ENCODE measurements around the gene RAPGEF2. TPM values are rescaled to one million over a fixed set of nuclear protein-coding genes. Genes with fewer than 3 reads are reported as not detected.

RAPGEF2 gene
- total and polyA plus RNA-seq, 2 donors (not counting 1 experiment from before 2014, with no cell fraction given): 10.9 to 45.8 TPM

DNA sequence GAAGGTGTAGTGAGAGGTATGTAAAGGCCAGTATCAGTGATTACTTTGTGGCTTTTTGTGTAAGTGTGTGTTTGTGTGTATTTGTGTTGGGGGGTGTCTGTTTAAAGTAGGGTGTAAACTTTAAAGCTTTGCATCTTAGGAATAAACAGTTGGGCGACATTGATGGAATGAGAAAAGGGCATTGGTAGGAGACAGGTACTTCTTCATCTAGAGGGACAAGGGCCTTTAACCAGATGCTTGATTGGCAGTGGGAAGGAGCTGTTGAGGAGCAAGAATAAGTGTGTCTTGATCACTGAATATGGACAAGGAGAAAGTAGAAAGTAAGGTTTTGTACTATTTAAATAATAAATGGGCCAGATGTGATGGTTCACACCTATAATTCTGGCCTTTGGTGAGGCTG lies 48.8 kb downstream of the RAPGEF2 start:
- no peaks in the 10 kb centered on the region for H3K27me3 ChIP-seq (replicated peaks in 1 of 4; ENCODE audit: control extremely low read depth in 1 of 4, control insufficient read depth in 3 of 4, insufficient read depth in 4 of 4, low read length in 3 of 4)
- H3K9me3 ChIP-seq (ENCODE audit: control extremely low read depth in 1 of 3, control insufficient read depth in 2 of 3, insufficient read depth in 1 of 3, low read length in 2 of 3): no peaks in the 10 kb centered on the region
- peaks cover 4% of the 10 kb centered on the region for H3K27me3 Mint-ChIP-seq
- H3K4me1 Mint-ChIP-seq: peaks cover 20% of the 10 kb centered on the region
- TF ChIP-seq, protein P1, sequence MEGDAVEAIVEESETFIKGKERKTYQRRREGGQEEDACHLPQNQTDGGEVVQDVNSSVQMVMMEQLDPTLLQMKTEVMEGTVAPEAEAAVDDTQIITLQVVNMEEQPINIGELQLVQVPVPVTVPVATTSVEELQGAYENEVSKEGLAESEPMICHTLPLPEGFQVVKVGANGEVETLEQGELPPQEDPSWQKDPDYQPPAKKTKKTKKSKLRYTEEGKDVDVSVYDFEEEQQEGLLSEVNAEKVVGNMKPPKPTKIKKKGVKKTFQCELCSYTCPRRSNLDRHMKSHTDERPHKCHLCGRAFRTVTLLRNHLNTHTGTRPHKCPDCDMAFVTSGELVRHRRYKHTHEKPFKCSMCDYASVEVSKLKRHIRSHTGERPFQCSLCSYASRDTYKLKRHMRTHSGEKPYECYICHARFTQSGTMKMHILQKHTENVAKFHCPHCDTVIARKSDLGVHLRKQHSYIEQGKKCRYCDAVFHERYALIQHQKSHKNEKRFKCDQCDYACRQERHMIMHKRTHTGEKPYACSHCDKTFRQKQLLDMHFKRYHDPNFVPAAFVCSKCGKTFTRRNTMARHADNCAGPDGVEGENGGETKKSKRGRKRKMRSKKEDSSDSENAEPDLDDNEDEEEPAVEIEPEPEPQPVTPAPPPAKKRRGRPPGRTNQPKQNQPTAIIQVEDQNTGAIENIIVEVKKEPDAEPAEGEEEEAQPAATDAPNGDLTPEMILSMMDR (IDR thresholded peaks at IDR 0.05): no peak
- TF ChIP-seq EZH2 (IDR thresholded peaks at IDR 0.05; ENCODE audit: borderline replicate concordance, insufficient read depth, low read depth, low read length, poor library complexity, severe bottlenecking): no peak
- H2AFZ ChIP-seq (ENCODE audit: insufficient read depth, low read depth, low read length, poor library complexity, severe bottlenecking): no peak overlapping the region
- intact Hi-C loops (cut with micrococcal nuclease): no loop called here
- no peak overlapping the region for H3K4me2 ChIP-seq (replicated peaks; ENCODE audit: low read depth, low read length, poor library complexity, severe bottlenecking)
- POLR2A ChIA-PET: no interaction called here
- 100% methylated on average over 1 of the region's 1 CpG for WGBS (ENCODE audit: insufficient coverage)
- ATAC-seq (ENCODE audit: low read depth) (no peak), DNase-seq (no peak)
- H3K4me3 Mint-ChIP-seq: no peak overlapping the region
- H3K27ac ChIP-seq (ENCODE audit: low read length in 2 of 2): no peak overlapping the region
- no peaks in the 10 kb centered on the region for H3K36me3 ChIP-seq (replicated peaks in 1 of 2; ENCODE audit: control extremely low read depth in 1 of 2, control insufficient read depth in 1 of 2, extremely low read depth in 1 of 2, insufficient read depth in 2 of 2, low read length in 1 of 2)
- H4K20me1 ChIP-seq (ENCODE audit: control insufficient read depth, insufficient read depth, low read length, poor library complexity, severe bottlenecking): peaks cover 11% of the 10 kb centered on the region
- no peak overlapping the region for H3K9ac ChIP-seq (ENCODE audit: low read length)
- CTCF ChIA-PET: no interaction called here
- no peak overlapping the region for H3K27ac Mint-ChIP-seq
- peaks cover 43% of the 10 kb centered on the region for H3K79me2 ChIP-seq (ENCODE audit: control insufficient read depth, insufficient read depth, low read length)
- H3K4me3 ChIP-seq (ENCODE audit: control extremely low read depth in 1 of 5, extremely low read depth in 1 of 5, insufficient read depth in 1 of 5, low read depth in 2 of 5, low read length in 4 of 5): no peak overlapping the region
- H3K9me3 Mint-ChIP-seq (ENCODE audit: insufficient read depth): no peaks in the 10 kb centered on the region
- H3K4me1 ChIP-seq (ENCODE audit: control insufficient read depth in 2 of 2, insufficient read depth in 2 of 2, low read length in 2 of 2): peaks cover 8 to 16% of the 10 kb centered on the region in 2 donors

DNA sequence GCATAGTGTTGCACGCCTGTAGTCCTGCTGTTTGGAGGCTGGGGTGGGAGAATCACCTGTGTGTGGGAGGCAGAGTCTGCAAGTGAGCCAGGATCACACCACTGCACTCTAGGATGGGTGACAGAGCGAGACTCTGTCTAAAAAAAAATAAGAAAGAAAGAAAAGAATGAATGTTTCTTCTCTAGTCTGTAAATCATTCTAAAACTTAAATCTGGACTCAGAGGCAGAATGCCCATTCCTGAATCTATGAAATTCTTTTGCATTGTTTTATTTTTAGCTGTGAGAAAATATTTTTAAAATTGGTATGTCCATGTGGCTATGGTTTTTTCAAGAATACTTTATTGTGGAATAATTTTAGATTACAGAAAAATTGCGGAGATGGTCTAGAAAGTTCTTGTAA lies 49.3 kb downstream of the RAPGEF2 start:
- peaks cover 20% of the 10 kb centered on the region for H3K4me1 Mint-ChIP-seq
- Histone ChIP-seq H3K4me1 (ENCODE audit: control insufficient read depth in 2 of 2, insufficient read depth in 2 of 2, low read length in 2 of 2) (peaks cover 8 to 16% of the 10 kb centered on the region in 2 donors), H3K9me3 (ENCODE audit: control extremely low read depth in 1 of 3, control insufficient read depth in 2 of 3, insufficient read depth in 1 of 3, low read length in 2 of 3) (no peaks in the 10 kb centered on the region), H3K9ac (ENCODE audit: low read length) (no peak overlapping the region), H3K27ac (ENCODE audit: low read length in 2 of 2) (no peak overlapping the region), H3K36me3 (replicated peaks in 1 of 2; ENCODE audit: control extremely low read depth in 1 of 2, control insufficient read depth in 1 of 2, extremely low read depth in 1 of 2, insufficient read depth in 2 of 2, low read length in 1 of 2) (no peaks in the 10 kb centered on the region), H3K27me3 (replicated peaks in 1 of 4; ENCODE audit: control extremely low read depth in 1 of 4, control insufficient read depth in 3 of 4, insufficient read depth in 4 of 4, low read length in 3 of 4) (no peaks in the 10 kb centered on the region), H3K4me3 (ENCODE audit: control extremely low read depth in 1 of 5, extremely low read depth in 1 of 5, insufficient read depth in 1 of 5, low read depth in 2 of 5, low read length in 4 of 5) (no peak overlapping the region), H4K20me1 (ENCODE audit: control insufficient read depth, insufficient read depth, low read length, poor library complexity, severe bottlenecking) (peaks cover 16% of the 10 kb centered on the region), H3K4me2 (replicated peaks; ENCODE audit: low read depth, low read length, poor library complexity, severe bottlenecking) (no peak overlapping the region), H3K79me2 (ENCODE audit: control insufficient read depth, insufficient read depth, low read length) (peaks cover 43% of the 10 kb centered on the region), H2AFZ (ENCODE audit: insufficient read depth, low read depth, low read length, poor library complexity, severe bottlenecking) (no peak overlapping the region)
- DNase-seq: no peak
- no peak for ATAC-seq (ENCODE audit: low read depth)
- H3K9me3 Mint-ChIP-seq (ENCODE audit: insufficient read depth): no peaks in the 10 kb centered on the region
- intact Hi-C loops (cut with micrococcal nuclease): no loop called here
- H3K27me3 Mint-ChIP-seq: peaks cover 9% of the 10 kb centered on the region
- POLR2A ChIA-PET: no interaction called here
- WGBS (ENCODE audit: insufficient coverage): no CpG with 5 or more reads among the region's 3 CpGs
- H3K27ac Mint-ChIP-seq: no peak overlapping the region
- no peak for TF ChIP-seq EZH2 (IDR thresholded peaks at IDR 0.05; ENCODE audit: borderline replicate concordance, insufficient read depth, low read depth, low read length, poor library complexity, severe bottlenecking)
- TF ChIP-seq, protein P1 (IDR thresholded peaks at IDR 0.05): no peak
- H3K4me3 Mint-ChIP-seq: no peak overlapping the region
- CTCF ChIA-PET: no interaction called here

Data from B cell (primary cell).